Central memory CD8-positive, alpha-beta T cell (primary cell): ENCODE measurements around the gene CNNM2.
"Not testable (repeated sequence)": the region's sequence is repeated elsewhere in the genome, so short reads cannot be mapped to it uniquely, and the experiment has no call there.

Experiments used
- ATAC-seq: fragments of 150-1000 bp; cut with Tn5 transposase; replicated peaks from 2 replicates; pipeline ENCODE4 v1.10.0; 2022; ENCODE audit warnings: mild to moderate bottlenecking, moderate FRiP score, moderate number of reproducible peaks; ENCODE audit not compliant: poor library complexity, severe bottlenecking; ENCODE audit errors: extremely low read depth
- DNase-seq, 2 donors: peaks; one replicate each; pipeline ENCODE4 v3.0.0; 2021; ENCODE audit warnings: low spot score in 2 of 2
- H3K27ac Mint-ChIP-seq: one replicate; pipeline ENCODE4 v1.8.0; 2022; ENCODE audit warnings: low read depth, mild to moderate bottlenecking, moderate library complexity, mixed read lengths
- H3K27me3 Mint-ChIP-seq: one replicate; pipeline ENCODE4 v1.8.0; 2022; ENCODE audit warnings: mixed read lengths
- H3K36me3 Mint-ChIP-seq: one replicate; pipeline ENCODE4 v1.8.0; 2022; ENCODE audit warnings: mild to moderate bottlenecking, moderate library complexity, mixed read lengths; ENCODE audit not compliant: insufficient read depth
- H3K4me1 Mint-ChIP-seq: one replicate; pipeline ENCODE4 v1.8.0; 2022; ENCODE audit warnings: mixed read lengths
- H3K4me3 Mint-ChIP-seq: one replicate; pipeline ENCODE4 v1.8.0; 2022; ENCODE audit warnings: mild to moderate bottlenecking, moderate library complexity, mixed read lengths
- H3K9me3 Mint-ChIP-seq: one replicate; pipeline ENCODE4 v1.8.0; 2022; ENCODE audit warnings: mixed read lengths

CNNM2 gene

DNA sequence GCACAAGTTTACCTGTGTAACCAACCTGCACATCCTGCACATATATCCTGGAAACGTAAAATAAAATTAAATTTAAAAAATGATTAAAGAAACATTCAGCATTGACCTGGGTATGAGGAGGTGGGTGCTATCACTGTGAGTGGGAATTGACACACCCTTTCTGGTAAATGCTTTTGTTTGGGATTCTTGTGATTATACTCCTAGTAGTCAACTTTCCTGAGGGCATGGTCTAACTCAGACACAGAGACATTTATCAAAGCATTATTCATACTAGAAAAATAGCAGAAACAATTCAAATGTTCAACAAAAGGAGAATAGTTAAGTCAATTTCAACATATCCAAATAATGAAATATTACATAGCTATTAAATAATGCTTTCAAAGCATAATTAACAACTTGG, 44.2 kb downstream of the CNNM2 start:
- DNase-seq (no peak), ATAC-seq (no peak)
- no peaks in the 10 kb centered on the region for H3K9me3 Mint-ChIP-seq
- no peaks in the 10 kb centered on the region for H3K4me1 Mint-ChIP-seq
- no peak overlapping the region for H3K4me3 Mint-ChIP-seq
- peaks cover 3% of the 10 kb centered on the region for H3K36me3 Mint-ChIP-seq
- no peak overlapping the region for H3K27ac Mint-ChIP-seq
- H3K27me3 Mint-ChIP-seq, result no peaks in the 10 kb centered on the region

DNA sequence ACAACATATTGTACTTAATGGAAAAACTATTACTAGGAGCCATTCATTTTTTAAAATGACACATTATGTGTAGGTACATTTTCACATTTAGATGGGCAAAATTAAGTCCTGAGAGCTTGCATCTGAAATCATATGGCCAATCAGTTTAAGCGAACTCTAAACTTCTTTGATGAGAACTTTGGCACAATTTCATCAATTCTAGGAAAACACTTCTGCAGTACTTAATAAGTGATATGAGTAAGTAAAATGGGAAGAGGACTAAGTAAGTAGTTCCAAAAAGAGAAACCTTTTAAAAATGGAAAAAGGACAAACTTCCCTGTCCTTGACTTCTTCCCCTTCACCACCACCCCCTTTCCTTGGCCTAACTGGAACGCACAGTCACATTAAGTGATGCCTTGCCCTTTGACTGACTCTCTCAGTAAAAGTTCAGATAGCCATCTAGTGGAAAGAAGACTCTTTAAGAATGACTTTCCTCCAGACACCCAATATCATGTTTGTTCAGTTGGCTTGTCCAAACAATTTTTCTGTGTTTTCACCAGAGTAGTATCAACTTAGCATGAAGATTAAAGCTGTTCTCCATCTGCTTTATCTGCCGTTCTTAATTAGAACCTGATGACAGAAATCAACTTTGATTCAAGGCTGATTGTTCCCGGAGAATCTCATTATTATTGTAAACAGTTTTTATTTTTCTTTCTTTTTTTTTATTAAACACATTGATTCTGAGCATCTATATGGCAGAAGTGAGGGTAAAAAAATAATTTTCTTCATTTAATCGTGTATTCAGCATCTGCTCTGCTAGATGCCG, 45.1 kb downstream of the CNNM2 start:
- no peaks in the 10 kb centered on the region for H3K9me3 Mint-ChIP-seq
- H3K4me1 Mint-ChIP-seq, result no peaks in the 10 kb centered on the region
- DNase-seq (no peak), ATAC-seq (no peak)
- peaks cover 3% of the 10 kb centered on the region for H3K36me3 Mint-ChIP-seq
- H3K27me3 Mint-ChIP-seq, result no peaks in the 10 kb centered on the region
- H3K4me3 Mint-ChIP-seq, result no peak overlapping the region
- no peak overlapping the region for H3K27ac Mint-ChIP-seq

DNA sequence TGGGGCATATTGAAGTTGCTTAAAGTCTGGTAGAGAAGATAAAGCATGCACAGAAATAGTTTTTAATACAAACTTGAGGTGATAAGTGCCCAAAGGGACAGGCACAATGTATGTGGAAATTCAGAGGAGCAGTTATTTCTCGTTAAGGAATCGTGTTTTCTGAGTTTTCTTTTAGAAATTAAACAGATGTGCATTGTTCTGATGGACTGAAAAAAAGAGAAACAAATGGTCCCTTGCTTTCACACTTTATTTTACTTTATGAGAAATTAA, 45.6 kb downstream of the CNNM2 start:
- no peak for ATAC-seq
- peaks cover 3% of the 10 kb centered on the region for H3K36me3 Mint-ChIP-seq

DNA sequence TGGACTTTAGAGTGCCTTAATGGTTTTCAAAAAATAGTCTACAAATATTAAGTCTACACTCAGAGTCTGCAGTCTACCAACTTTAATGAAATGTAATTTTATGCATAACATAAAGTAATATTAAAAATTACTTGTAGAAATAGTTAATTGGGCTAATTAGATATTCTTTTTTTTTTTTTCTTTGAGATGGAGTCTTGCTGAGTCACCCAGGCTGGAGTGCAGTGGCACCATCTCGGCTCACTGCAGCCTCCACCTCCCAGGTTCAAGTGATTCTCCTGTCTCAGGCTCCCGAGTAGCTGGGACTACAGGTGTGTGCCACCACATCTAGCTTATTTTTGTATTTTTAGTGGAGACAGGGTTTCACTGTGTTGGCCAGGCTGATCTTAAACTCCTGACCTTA, 46.0 kb downstream of the CNNM2 start:
- H3K4me3 Mint-ChIP-seq, H3K36me3 Mint-ChIP-seq: not testable (repeated sequence)

More for the DNA sequence above, 45.6 kb downstream of the CNNM2 start:
- H3K27me3 Mint-ChIP-seq, result no peaks in the 10 kb centered on the region
- DNase-seq, result no peak
- H3K4me3 Mint-ChIP-seq, result no peak overlapping the region
- no peaks in the 10 kb centered on the region for H3K4me1 Mint-ChIP-seq
- H3K9me3 Mint-ChIP-seq, result no peaks in the 10 kb centered on the region
- H3K27ac Mint-ChIP-seq, result no peak overlapping the region

DNA sequence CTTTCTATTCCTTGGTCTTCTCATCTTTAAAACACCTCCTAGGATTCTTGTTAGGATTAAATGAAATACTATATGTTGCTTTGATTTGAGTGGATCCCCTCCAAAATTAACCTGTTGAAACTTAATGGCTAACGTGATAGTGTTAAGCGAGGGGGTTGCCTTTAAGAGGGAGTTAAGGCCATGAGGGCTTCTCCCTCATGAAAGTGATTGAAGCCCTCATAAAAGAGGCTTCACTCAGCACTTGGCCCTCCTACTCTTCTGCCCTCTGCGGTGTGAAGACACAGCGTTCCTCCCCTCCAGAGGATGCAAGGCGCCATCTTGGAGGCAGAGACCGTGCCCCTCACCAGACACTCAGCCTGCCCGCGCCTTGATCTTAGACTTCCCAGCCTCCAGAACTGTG, 46.6 kb downstream of the CNNM2 start:
- ATAC-seq, result no peak
- H3K27ac Mint-ChIP-seq, result no peak overlapping the region
- no peaks in the 10 kb centered on the region for H3K9me3 Mint-ChIP-seq
- peaks cover 3% of the 10 kb centered on the region for H3K36me3 Mint-ChIP-seq
- H3K4me3 Mint-ChIP-seq, result no peak overlapping the region
- no peaks in the 10 kb centered on the region for H3K4me1 Mint-ChIP-seq
- no peaks in the 10 kb centered on the region for H3K27me3 Mint-ChIP-seq
- no peak for DNase-seq

More for the DNA sequence above, 46.0 kb downstream of the CNNM2 start:
- H3K27ac Mint-ChIP-seq, H3K9me3 Mint-ChIP-seq, H3K27me3 Mint-ChIP-seq, ATAC-seq, DNase-seq, H3K4me1 Mint-ChIP-seq: not testable (repeated sequence)

DNA sequence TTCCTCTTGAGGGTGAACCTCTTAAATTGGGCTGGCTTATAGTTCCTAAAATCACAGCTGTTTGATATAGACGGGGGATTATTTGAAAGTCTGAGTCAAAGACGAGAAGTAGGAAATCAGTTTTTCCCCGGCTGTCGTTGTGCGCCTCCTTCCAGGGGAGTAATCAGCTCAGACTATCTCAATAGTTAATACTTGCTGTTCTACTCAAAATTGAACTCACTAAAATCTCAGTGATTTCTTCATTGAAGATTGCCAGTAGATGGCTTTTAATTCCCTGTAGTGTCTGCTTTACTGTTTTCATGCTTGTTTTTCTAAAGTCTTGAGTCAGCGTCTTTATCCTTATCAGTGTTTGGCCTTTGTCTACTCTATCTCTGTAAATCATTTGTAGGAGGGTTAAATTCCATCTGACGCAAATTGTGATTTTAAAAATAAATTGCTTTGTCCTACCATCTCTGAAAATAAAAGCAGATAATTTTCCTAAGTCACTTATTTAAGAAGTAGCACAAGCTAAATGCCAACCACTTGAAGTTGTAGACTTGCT, 47.3 kb downstream of the CNNM2 start:
- DNase-seq, result no peak
- Mint-ChIP-seq H3K27ac (no peak overlapping the region), H3K27me3 (no peaks in the 10 kb centered on the region), H3K4me1 (no peaks in the 10 kb centered on the region), H3K9me3 (no peaks in the 10 kb centered on the region), H3K36me3 (peaks cover 2% of the 10 kb centered on the region), H3K4me3 (no peak overlapping the region)
- ATAC-seq, result no peak

DNA sequence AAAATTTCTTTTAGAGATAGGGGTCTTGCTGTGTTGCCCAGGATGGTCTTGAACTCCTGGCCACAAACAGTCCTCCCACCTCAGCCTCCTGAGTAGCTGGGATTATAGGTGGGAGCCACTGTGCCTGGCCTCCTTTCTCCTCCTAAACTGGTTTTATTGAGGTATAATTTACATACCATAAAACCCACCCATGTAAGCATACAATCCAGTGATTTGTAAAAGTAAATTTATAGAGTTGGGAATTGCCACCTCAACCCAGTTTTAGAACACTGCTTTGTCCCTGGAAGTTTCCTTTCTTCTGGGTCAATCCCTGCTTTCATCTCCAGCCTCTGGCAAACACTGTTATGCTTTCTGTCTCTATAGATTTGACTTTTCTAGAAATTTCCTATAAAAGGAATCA, 49.0 kb downstream of the CNNM2 start:
- Mint-ChIP-seq H3K36me3 (peaks cover 2% of the 10 kb centered on the region), H3K27ac (no peak overlapping the region), H3K9me3 (no peaks in the 10 kb centered on the region), H3K27me3 (no peaks in the 10 kb centered on the region), H3K4me3 (no peak overlapping the region), H3K4me1 (no peaks in the 10 kb centered on the region)
- no peak for DNase-seq
- no peak for ATAC-seq

DNA sequence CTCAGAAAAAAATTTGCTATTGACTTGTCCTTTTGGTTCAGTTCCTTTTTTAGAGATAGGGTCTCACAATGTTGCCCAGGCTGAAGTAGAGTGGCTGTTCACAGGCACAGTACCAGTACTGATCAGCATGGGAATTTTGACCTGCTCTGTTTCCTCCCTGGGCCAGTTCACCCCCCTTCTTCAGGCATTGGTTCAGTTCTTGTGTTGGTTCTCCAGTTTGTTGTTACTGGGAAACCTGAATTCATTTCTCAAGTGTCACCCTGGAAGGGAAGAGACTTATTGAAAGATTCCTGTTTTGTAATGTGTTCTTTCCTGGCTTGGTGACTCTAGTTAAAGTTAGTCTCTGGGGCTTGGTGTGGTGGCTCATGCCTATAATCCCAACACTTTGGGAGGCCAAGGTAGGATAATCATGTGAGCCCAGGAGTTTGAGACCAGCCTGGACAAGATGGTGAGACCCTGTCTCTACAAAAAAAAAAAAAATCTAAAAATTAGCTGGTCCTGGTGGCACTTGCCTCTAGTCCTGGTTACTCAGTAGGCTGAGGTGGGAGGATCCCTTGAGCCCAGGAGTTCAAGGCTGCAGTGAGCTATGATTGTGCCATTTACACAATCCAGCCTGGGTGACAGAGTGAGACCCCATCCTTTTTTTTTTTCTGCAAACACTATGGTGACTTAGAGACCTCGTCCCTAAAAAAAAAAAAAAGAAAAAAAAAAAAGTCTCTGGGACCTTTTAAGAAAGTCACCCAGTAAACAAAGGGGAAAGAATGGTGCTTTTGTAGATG, 52.7 kb downstream of the CNNM2 start:
- Mint-ChIP-seq H3K27ac (no peak overlapping the region), H3K9me3 (no peaks in the 10 kb centered on the region), H3K4me1 (peaks cover 15% of the 10 kb centered on the region), H3K36me3 (no peaks in the 10 kb centered on the region), H3K4me3 (no peak overlapping the region), H3K27me3 (no peaks in the 10 kb centered on the region)
- no peak for ATAC-seq
- no peak for DNase-seq

DNA sequence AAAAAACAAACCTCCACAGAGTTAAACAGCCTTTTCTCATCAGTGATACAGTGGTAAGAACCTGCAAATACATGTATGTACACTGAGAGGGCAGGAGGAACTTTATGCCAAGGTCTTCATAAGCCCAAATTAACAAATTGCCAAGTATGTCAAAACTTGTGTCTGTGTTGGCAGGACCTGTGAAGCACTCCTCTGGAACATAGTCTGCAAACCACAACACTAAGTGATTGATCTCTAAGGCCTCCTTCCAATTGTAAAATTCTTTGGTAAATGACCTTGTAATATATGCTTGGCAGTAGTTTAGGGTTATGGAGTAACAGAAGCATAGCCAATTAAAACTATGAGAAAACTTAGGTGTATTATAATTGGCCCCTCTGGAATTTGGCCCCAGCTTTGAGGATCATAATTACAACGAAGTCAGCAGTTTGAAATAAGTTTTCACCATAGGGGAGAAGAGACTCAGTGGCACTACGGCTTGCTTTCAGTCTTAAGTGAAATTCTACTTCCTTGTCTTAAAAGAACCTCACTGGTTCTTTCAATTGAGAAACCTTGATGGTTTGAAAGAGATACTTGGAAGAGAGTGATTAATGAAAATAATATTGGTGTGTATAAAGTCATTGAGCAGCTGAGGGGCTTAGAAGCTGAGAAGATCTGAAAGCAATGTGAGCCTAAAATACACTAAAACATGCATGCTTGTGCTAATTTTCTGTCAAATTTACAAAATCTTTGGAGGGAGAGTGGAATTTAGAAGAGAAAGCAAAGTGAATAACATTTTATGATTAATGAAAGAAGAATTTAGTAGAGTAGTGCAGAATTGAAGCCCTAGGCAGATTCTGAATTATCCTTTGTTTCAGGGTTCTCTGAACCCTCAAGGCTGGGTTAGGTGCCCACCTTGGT, 57.6 kb downstream of the CNNM2 start:
- no peak for ATAC-seq
- peaks cover 19% of the 10 kb centered on the region for H3K4me1 Mint-ChIP-seq
- H3K27me3 Mint-ChIP-seq, result no peaks in the 10 kb centered on the region
- no peaks in the 10 kb centered on the region for H3K9me3 Mint-ChIP-seq
- H3K27ac Mint-ChIP-seq, result no peak overlapping the region
- no peak for DNase-seq
- H3K4me3 Mint-ChIP-seq, result no peak overlapping the region
- H3K36me3 Mint-ChIP-seq, result no peaks in the 10 kb centered on the region

DNA sequence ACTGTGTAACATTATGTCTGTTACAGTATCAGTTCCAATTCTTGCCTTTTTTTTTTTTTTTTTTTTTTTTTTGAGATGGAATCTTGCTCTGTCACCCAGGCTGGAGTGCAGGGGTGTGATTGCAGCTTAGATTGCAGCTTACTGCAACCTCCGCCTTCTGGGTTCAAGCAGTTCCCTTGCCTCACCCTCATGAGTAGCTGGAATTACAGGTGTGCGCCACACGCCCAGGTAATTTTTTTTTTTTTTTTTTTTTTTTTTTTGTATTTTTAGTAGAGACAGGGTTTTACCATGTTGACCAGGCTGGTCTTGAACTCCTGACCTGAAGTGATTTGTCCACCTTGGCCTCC, 58.3 kb downstream of the CNNM2 start:
- not testable (repeated sequence) for ATAC-seq, H3K27me3 Mint-ChIP-seq, H3K4me3 Mint-ChIP-seq, H3K27ac Mint-ChIP-seq, H3K9me3 Mint-ChIP-seq, H3K36me3 Mint-ChIP-seq, DNase-seq
- H3K4me1 Mint-ChIP-seq, result peaks cover 19% of the 10 kb centered on the region

DNA sequence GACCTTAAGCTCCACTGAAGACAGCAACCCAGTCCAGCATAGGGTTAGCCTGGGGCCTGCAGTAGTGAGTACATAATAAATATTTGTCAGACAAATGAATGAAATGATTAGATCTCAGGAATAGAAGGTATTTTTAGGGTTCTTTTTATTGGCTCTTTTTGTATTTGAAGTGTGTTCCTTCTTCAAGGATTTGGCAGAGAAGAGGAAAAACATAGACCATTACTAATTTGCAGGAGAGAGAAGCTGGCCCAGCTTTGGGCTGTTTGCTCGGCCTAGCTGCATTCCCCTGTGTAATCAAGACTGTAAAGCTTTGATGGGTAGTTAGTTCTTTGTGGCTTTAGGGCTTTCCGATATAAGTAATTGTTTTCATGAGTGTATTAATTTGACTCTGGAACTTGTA, 64.2 kb downstream of the CNNM2 start:
- DNase-seq (no peak), ATAC-seq (no peak)
- Mint-ChIP-seq H3K9me3 (no peaks in the 10 kb centered on the region), H3K4me1 (peaks cover 4% of the 10 kb centered on the region), H3K27me3 (no peaks in the 10 kb centered on the region), H3K4me3 (no peak overlapping the region), H3K27ac (no peak overlapping the region), H3K36me3 (no peaks in the 10 kb centered on the region)

DNA sequence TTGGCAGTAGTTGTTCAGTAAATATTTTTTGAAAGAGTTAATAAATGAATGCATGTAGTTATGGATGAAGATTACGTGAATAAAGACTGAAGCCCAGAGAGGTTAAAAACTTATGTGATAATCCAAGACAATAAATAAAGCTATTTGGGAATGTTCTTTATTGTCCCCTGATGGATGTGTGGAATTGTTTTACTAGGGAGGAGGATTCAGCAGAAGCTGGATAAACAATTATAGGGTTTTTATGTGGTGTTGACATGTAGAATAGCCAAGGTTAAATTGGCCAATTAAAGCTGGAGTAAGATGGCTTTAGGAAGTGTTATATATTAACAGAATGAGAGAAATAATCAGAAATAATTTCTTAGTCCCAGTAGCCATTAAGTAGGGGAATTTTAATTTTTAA, 66.0 kb downstream of the CNNM2 start:
- DNase-seq (no peak), ATAC-seq (no peak)
- no peak overlapping the region for H3K27ac Mint-ChIP-seq

More for the DNA sequence above, 66.0 kb downstream of the CNNM2 start:
- no peak overlapping the region for H3K4me3 Mint-ChIP-seq
- no peaks in the 10 kb centered on the region for H3K27me3 Mint-ChIP-seq
- no peaks in the 10 kb centered on the region for H3K36me3 Mint-ChIP-seq
- peaks cover 4% of the 10 kb centered on the region for H3K4me1 Mint-ChIP-seq
- H3K9me3 Mint-ChIP-seq, result no peaks in the 10 kb centered on the region
